Measurements from ENCODE around the gene CAPN2. TPM values are rescaled to one million over a fixed set of nuclear protein-coding genes. Genes with fewer than 3 reads are reported as not detected.

CAPN2 gene
- total and polyA plus RNA-seq, 2 experiments from 2014 or later: 8.4 to 17.8 TPM

DNA sequence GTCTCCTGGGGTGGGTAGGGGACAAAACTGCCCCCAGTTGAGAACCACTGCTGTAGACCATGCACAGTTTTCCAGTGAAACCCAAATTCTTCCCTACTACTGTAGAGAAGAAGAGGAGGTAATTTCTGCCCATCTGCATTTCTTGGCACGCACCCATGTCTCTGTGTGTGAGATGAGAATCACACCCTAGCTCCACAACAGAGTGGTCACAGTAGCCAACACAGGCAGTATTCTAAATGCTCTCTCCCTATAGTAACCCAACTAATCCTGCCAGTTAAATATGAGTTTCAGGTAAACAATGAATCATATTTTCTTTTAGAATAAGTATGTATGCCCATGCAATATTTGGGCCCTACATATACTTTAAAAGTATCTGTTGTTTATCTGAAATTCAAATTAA lies 1.2 kb upstream of the CAPN2 start:
- Histone ChIP-seq H3K36me3 (ENCODE audit: insufficient read depth) (no peaks in the 10 kb centered on the region), H4K20me1 (replicated peaks; ENCODE audit: insufficient read depth) (no peaks in the 10 kb centered on the region), H3F3A (replicated peaks; ENCODE audit: low read depth) (no peaks in the 10 kb centered on the region), H3K9me2 (ENCODE audit: insufficient read depth) (no peaks in the 10 kb centered on the region), H3K4me1 (ENCODE audit: insufficient read depth) (peaks cover 14% of the 10 kb centered on the region), H3K27ac (ENCODE audit: low read depth) (no peak overlapping the region), H2AFZ (no peak overlapping the region), H3K4me3 (no peak overlapping the region), H3K4me2 (no peak overlapping the region), H3K79me2 (replicated peaks; ENCODE audit: insufficient read depth) (no peaks in the 10 kb centered on the region), H3K27me3 (ENCODE audit: insufficient read depth) (peaks cover 51% of the 10 kb centered on the region)
- peaks cover 32% of the 10 kb centered on the region for H3K4me1 Mint-ChIP-seq
- no peak for ATAC-seq
- H3K36me3 Mint-ChIP-seq (ENCODE audit: low read depth): no peaks in the 10 kb centered on the region
- no peak for TF ChIP-seq REST (IDR thresholded peaks at IDR 0.05; ENCODE audit: unreplicated experiment)
- TF ChIP-seq JUNB (IDR thresholded peaks at IDR 0.05; ENCODE audit: unreplicated experiment): no peak
- no peak for TF ChIP-seq EZH2 (IDR thresholded peaks at IDR 0.05; ENCODE audit: low read depth, unreplicated experiment)
- TF ChIP-seq, protein P1, sequence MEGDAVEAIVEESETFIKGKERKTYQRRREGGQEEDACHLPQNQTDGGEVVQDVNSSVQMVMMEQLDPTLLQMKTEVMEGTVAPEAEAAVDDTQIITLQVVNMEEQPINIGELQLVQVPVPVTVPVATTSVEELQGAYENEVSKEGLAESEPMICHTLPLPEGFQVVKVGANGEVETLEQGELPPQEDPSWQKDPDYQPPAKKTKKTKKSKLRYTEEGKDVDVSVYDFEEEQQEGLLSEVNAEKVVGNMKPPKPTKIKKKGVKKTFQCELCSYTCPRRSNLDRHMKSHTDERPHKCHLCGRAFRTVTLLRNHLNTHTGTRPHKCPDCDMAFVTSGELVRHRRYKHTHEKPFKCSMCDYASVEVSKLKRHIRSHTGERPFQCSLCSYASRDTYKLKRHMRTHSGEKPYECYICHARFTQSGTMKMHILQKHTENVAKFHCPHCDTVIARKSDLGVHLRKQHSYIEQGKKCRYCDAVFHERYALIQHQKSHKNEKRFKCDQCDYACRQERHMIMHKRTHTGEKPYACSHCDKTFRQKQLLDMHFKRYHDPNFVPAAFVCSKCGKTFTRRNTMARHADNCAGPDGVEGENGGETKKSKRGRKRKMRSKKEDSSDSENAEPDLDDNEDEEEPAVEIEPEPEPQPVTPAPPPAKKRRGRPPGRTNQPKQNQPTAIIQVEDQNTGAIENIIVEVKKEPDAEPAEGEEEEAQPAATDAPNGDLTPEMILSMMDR (conservative IDR thresholded peaks at IDR 0.05; ENCODE audit: low read depth in 2 of 2): no peak
- peak overlapping the region; percentile 59; the same call in 1 of the 3 replicates for H3K4me3 Mint-ChIP-seq
- DNase-seq (ENCODE audit: low spot score): no peak
- peaks cover 31% of the 10 kb centered on the region for H3K27me3 Mint-ChIP-seq (ENCODE audit: insufficient read depth, low read depth, poor library complexity)
- H3K27ac Mint-ChIP-seq: no peak overlapping the region
- H3K9me3 Mint-ChIP-seq: no peaks in the 10 kb centered on the region

GRCh38 chr1:223711747-223712193 lies 569 bp upstream of the CAPN2 start:
- H2AFZ ChIP-seq: no peak overlapping the region; the same call in 1 of the 2 replicates
- H3K27ac ChIP-seq (ENCODE audit: low read depth): no peak overlapping the region
- H4K20me1 ChIP-seq (replicated peaks; ENCODE audit: insufficient read depth): no peaks in the 10 kb centered on the region
- H3F3A ChIP-seq (replicated peaks; ENCODE audit: low read depth): no peaks in the 10 kb centered on the region
- Mint-ChIP-seq H3K27me3 (ENCODE audit: insufficient read depth, low read depth, poor library complexity) (peaks cover 29% of the 10 kb centered on the region), H3K9me3 (no peaks in the 10 kb centered on the region), H3K4me1 (peaks cover 34% of the 10 kb centered on the region), H3K36me3 (ENCODE audit: low read depth) (0 out of 3 replicates have a peak, but pooled peaks cover 3% of the 10 kb centered on the region), H3K27ac (no peak overlapping the region), H3K4me3 (peak overlapping the region; percentile 59)
- peak overlapping the region; percentile 88 for H3K4me2 ChIP-seq
- H3K36me3 ChIP-seq (ENCODE audit: insufficient read depth): no peaks in the 10 kb centered on the region
- no peaks in the 10 kb centered on the region for H3K79me2 ChIP-seq (replicated peaks; ENCODE audit: insufficient read depth)
- DNase-seq (ENCODE audit: low spot score): no peak
- peaks cover 17% of the 10 kb centered on the region for H3K4me1 ChIP-seq (ENCODE audit: insufficient read depth)
- no peak for ATAC-seq
- TF ChIP-seq REST (IDR thresholded peaks at IDR 0.05; ENCODE audit: unreplicated experiment): no peak
- H3K9me2 ChIP-seq (ENCODE audit: insufficient read depth): no peaks in the 10 kb centered on the region
- peak overlapping the region; percentile 71; the same call in 1 of the 2 replicates for H3K4me3 ChIP-seq
- peaks cover 57% of the 10 kb centered on the region for H3K27me3 ChIP-seq (ENCODE audit: insufficient read depth)
